Kidney glomerular epithelial cell (primary cell): Measurements from ENCODE around the gene TRPC3.

Experiments
- DNase-seq: peaks from one replicate; lab custom pipeline; 2025; lab: John Stamatoyannopoulos, UW

Gene TRPC3

GRCh38 chr4:121951521-121952110, at the start of gene TRPC3:
TSS of gene TRPC3 (minus strand) at chr4:121952060. CDS start at chr4:121951680, 380 bp downstream.
- no peak for DNase-seq

DNA sequence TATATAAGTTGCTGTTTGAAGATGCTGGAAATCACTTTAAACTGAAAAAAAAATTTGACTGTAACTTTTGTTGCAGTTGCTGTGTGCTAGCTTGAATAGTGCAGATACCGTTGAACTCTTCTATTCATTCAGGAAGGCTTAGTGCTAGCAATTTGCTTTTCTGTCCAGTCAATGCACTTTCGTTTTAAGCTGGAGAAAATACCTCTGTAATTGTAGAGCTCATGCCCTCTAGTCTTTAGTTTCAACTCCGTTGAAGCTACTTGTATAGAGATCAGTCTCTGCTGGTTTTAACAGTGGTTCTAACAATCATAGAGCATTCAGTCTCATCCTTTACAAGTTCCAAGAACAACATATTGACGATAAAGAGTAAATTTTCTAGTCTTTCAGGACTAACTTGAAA, 49.0 kb upstream of the TRPC3 start:
- DNase-seq, result no peak

GRCh38 chr4:121998024-121998423, 46.2 kb upstream of the TRPC3 start:
- no peak for DNase-seq

GRCh38 chr4:121995790-121996537, 44.1 kb upstream of the TRPC3 start:
- DNase-seq, result no peak

DNA sequence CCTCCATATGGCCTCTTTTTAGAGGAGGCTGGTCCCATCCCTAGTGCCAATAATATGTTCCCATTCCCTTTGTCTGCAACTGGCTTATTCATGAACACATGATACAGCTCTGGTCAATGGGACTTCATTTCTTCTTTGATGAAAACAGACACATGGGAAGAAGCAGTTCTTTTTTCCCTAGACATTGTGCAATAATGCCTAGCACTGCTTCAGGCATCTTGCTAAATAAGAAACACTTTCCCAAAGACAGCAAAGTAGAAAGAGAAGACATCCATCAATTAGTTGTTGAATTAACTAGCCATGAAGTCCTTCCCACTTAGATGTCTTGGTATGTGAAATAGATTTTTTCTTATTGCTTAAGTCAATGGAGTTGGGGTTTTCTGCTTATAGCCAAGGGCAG, 40.1 kb upstream of the TRPC3 start:
- no peak for DNase-seq

- no peak for DNase-seq
These were observed 38.6 kb upstream of the TRPC3 start for GRCh38 chr4:121990489-121990888.

- DNase-seq, result no peak
These were observed 37.9 kb upstream of the TRPC3 start for GRCh38 chr4:121989715-121990114.

DNA sequence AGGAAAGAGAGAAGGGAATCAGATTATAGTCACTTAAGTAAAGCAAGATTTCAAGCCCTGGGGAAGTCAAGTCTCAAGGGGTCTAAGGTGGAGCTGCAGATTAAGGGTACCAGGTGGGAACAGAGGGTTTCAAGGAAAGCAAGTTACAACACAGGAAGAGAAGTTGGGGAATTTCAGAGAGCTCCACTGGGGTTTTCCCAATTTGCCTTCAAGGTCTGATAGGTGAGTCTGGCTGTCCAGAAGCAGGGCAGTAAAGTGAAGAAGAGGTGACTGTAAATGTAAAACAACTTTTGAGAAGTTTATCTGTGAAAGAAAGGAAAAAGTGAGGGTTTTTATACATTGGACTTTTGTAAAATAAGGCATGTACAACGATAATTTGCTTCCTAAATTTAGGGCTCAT, 37.1 kb upstream of the TRPC3 start:
- no peak for DNase-seq

GRCh38 chr4:121980643-121981042, 28.8 kb upstream of the TRPC3 start:
- DNase-seq, result no peak

- no peak for DNase-seq
These were observed 26.3 kb upstream of the TRPC3 start for GRCh38 chr4:121978172-121978516.

GRCh38 chr4:121977251-121978171, 25.7 kb upstream of the TRPC3 start:
- no peak for DNase-seq

DNA sequence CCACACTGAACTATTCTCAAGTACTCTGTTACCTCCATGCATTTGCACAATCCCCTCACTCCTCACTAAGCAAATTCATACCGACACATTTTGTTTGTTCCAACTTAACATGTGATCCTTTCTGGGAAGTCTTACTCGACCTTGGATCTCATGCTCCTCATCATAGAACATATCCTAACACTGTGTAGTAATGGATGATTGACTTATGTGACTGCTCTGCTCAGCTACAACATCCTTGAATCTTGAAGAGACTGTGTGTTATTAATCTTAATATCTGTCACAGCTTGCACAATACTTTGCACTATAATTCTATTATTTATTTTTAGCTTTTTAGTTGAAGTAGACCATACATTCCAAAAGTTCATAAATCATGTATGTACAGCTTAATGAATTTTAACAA, 23.9 kb upstream of the TRPC3 start:
- no peak for DNase-seq

DNA sequence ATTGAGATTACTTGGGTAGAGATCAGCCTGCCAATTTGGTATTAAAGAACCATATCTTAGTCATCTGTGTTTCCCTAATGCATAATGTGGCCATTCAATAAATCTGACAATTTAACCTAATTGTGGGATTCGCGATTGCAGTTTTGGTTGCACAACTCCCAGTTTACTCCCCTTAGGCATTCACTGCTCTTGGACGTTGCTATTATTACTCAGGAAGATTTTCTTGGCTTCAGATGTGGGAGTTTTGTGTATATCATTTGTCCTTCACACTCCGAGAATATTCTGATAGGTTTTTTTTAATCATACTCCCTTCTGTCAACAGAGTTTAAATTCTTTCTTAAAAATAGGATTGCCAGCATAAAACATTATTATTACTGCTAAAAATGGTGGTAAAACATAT, 22.0 kb upstream of the TRPC3 start:
- no peak for DNase-seq

- DNase-seq, result no peak
These were observed 17.0 kb upstream of the TRPC3 start for GRCh38 chr4:121968859-121969258.

DNA sequence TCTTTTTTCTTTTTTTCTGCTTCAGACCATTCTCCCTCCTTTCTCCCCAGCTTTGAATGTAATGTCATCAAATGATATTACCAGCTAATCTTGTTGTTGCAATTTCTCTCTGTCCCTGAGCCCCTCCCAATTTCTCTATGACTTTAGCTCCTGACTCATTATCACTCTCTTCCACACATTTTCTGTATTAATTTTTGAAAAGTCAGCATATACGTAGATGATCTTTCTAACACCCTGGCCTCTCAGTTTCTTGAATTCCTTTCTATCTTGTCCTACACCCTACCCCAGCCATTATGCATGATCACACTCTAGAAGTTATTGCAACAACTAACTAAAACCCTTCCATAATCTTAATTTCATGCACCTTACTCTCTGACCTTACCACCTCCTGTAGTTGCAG, 13.1 kb upstream of the TRPC3 start:
- DNase-seq, result no peak

- DNase-seq, result no peak
These were observed 9.0 kb upstream of the TRPC3 start for GRCh38 chr4:121960818-121961217.

GRCh38 chr4:121958777-121959176, 6.9 kb upstream of the TRPC3 start:
- no peak for DNase-seq

DNA sequence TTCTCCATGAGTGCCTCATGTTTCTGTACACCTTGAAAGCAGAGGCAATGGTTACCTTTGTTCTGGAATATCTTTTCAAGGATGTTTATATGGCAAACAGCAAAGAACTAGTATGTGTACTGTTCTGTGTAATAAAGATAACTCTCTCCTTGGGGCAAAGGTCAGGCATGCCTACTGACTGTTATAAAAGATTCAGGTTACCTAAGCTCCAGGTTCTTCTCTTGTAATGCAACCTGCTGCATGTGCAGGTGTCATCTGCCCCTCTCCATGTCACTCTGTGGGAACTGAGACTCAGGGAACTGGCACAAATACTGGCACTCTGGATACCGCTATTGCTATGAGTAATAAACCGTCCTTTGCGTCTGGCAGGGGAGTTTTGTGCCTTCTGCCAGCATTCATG, 5.4 kb upstream of the TRPC3 start:
- no peak for DNase-seq

GRCh38 chr4:121953860-121954259, 2.0 kb upstream of the TRPC3 start:
- DNase-seq, result no peak

- no peak for DNase-seq
These were observed 430 bp upstream of the TRPC3 start for GRCh38 chr4:121952290-121952689.

DNA sequence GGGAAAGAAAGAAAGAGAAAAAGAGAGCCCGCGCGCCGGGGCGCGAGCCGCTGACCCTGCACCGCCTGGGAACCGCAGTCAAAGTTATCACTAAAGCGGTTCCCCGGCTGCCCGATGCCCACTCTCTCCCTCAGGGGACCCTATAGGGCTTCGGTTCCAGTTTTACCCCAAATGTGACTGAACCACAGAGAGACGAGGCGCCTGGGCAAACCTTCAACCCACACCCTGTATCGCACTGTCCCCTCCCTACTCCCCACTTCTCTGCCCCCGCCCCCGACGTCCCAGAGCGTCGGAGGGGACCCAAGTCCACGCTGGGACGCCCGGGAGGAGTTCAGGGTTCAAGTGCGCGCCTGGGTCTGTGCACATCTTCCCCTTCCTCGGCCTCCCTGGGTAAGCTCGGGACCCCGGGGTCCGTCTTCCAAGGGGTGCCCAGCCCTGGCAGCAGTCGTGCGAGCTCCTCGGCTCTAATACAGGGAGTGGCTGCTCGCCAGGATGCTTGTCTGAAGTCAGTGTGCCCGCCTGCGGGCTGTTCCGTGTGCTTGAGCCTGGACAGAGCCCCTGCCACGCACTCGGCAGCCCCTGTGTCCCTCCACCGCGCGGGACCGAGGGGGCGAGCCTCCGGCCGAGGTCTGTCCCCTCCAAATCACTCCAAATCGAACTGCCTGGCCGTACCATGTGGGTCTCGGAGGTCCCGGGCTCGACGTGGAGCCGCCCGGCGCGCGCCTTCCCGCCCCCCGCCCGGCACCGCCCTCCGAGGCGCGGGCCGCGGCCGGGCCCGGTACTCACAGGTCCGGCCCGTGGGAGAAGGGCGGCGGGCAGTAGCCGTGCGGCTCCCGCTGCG, 960 bp downstream of the TRPC3 start:
- DNase-seq, result no peak

GRCh38 chr4:121950212-121950679, 1.6 kb downstream of the TRPC3 start:
- peak; percentile 12 for DNase-seq
